ENCODE data around the gene ASB18.

GRCh38 chr2:236205867-236206645 is 58.1 kb downstream of the ASB18 start:
- TF ChIP-seq CTCF (IDR thresholded peaks at IDR 0.05) (no peak), POLR2A (IDR thresholded peaks at IDR 0.05) (no peak)
